Stimulated activated CD4-positive, alpha-beta T cell treated with anti-CD3 and anti-CD28 coated beads, Interleukin-15, amount 100 ng/mL, for 24 hours (primary cell): ENCODE measurements around the gene OAF.

Experiments used
- DNase-seq: peaks from one replicate; pipeline ENCODE4 v3.0.0-alpha.2; 2020

OAF gene

GRCh38 chr11:120184371-120184945 lies 26.4 kb upstream of the OAF start:
- no peak for DNase-seq

GRCh38 chr11:120184946-120185705 lies 25.7 kb upstream of the OAF start:
- DNase-seq: no peak

GRCh38 chr11:120185706-120186455 lies 25.0 kb upstream of the OAF start:
- DNase-seq: no peak

GRCh38 chr11:120186456-120186773 lies 24.4 kb upstream of the OAF start:
- DNase-seq: no peak

GRCh38 chr11:120186774-120187591 lies 23.8 kb upstream of the OAF start:
- DNase-seq: peak; percentile 37

- no peak for DNase-seq
Observed at GRCh38 chr11:120188371-120188770, 22.5 kb upstream of the OAF start.

GRCh38 chr11:120188811-120189455 lies 21.9 kb upstream of the OAF start:
- DNase-seq: no peak

- DNase-seq: no peak
Observed at GRCh38 chr11:120191058-120191457, 19.8 kb upstream of the OAF start.

GRCh38 chr11:120192831-120193625 lies 17.8 kb upstream of the OAF start:
- no peak for DNase-seq

- no peak for DNase-seq
Observed at GRCh38 chr11:120194166-120194565, 16.7 kb upstream of the OAF start.

GRCh38 chr11:120195601-120196320 lies 15.1 kb upstream of the OAF start:
- no peak for DNase-seq

- DNase-seq: no peak
Observed at GRCh38 chr11:120196826-120197225, 14.0 kb upstream of the OAF start.

GRCh38 chr11:120197251-120197891 lies 13.5 kb upstream of the OAF start:
- DNase-seq: no peak

- no peak for DNase-seq
Observed at GRCh38 chr11:120197977-120198376, 12.9 kb upstream of the OAF start.

- DNase-seq: no peak
Observed at GRCh38 chr11:120198403-120198786, 12.4 kb upstream of the OAF start.

- no peak for DNase-seq
Observed at GRCh38 chr11:120198787-120199469, 11.9 kb upstream of the OAF start.

- DNase-seq: no peak
Observed at GRCh38 chr11:120199613-120200012, 11.2 kb upstream of the OAF start.

- no peak for DNase-seq
Observed at GRCh38 chr11:120200677-120201076, 10.2 kb upstream of the OAF start.

GRCh38 chr11:120201653-120202052 lies 9.2 kb upstream of the OAF start:
- DNase-seq: no peak

- no peak for DNase-seq
Observed at GRCh38 chr11:120203626-120204025, 7.2 kb upstream of the OAF start.
